ENCODE measurements around the gene SOWAHC. TPM values are rescaled to one million over a fixed set of nuclear protein-coding genes. Genes with fewer than 3 reads are reported as not detected.
"Not testable (repeated sequence)": the region's sequence is repeated elsewhere in the genome, so short reads cannot be mapped to it uniquely, and the experiment has no call there.

Gene SOWAHC
- polyA plus RNA-seq (2011; rRNA removed) (5.2 and 9.1 TPM in 2 replicates), polyA minus RNA-seq (2011; rRNA and poly(A)+ RNA removed) (5.3 and 5.6 TPM in 2 replicates)

DNA sequence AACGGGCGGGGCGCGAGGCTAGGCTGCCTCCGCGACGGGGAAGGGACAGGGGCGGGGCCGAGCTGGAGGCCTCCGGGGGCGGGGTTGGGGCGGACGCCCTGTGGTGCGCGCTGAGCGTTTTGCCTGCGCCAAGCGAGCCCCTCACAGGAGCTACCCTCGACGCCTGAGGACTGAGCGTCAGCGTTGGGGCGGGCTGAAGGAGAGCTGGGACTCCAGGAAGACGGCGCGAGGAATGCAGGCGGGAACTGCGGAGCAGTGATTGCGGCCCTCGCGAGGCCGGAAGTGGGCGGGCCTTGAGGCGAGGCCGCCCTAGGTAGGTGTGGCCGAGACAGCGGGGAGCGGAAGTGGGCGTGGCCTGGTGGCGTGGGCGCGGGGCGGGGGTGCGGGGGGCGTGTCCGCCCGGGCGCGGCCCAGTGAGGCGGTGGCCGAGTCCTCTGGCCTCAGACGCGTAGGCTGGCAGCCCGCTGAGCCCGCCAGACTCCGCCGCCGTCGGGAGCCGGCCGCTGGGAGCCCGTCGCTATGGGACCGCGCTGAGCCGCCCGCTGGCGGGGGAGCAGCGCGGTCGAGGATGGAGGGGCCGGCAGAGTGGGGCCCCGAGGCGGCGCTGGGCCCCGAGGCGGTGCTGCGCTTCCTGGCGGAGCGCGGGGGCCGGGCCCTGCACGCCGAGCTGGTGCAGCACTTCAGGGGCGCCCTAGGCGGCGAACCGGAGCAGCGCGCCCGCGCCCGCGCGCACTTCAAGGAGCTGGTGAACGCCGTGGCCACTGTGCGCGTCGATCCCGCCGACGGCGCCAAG, at the start of gene SOWAHC, which contains the start of gene SEPTIN10:
Gene SOWAHC, plus strand, starts transcription at position 443 of the 793 bp plus-strand sequence. Its CDS starts 126 bp downstream, at position 569.
Gene SEPTIN10, minus strand, starts transcription at position 45 of the 793 bp plus-strand sequence. CDS start 139 bp downstream, outside the sequence.
- no peak for TF ChIP-seq CTCF (IDR thresholded peaks at IDR 0.05; ENCODE audit: insufficient read depth, low read depth, low read length)
- ChIA-PET POLR2A (interaction anchor here (0.8 kb wide), 1 partner anchor 34 kb away, joined by 4 read pairs; no protein-coding TSS in a partner anchor), CTCF (interaction anchor here (0.6 to 2.9 kb wide), 7 partner anchors 10 to 122 kb away, joined by 3 to 17 read pairs (median 6); no protein-coding TSS in a partner anchor)
- Histone ChIP-seq H3K36me3 (ENCODE audit: control insufficient read depth, insufficient read depth, low read length) (no peaks in the 10 kb centered on the region), H3K4me3 (ENCODE audit: low read depth, low read length) (peak within 1 kb of the TSS; percentile 81), H3K27me3 (ENCODE audit: control insufficient read depth, insufficient read depth, low read length) (no peaks in the 10 kb centered on the region)
- DNase-seq (ENCODE audit: low read depth), result peak; percentile 96

DNA sequence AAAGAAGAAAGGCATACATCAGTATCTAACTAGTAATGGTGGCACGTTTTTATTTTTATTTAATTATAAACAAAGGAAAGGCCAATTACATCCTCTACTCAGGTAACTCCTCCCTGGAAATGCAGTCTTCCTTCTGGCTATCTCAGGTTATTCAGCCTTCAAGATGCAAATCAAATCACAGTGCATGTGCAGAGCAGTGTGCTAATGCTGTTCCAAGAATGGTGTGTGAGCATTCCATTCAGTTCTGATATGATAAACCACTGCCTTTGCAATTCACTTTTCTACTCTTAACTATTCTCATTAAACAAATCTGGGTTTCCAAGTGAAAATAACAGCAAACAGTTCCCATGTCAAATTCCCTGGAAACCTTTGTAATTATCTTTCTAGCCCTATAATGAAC, 38.8 kb upstream of the SOWAHC start:
- Histone ChIP-seq H3K4me3 (ENCODE audit: low read depth, low read length) (no peak overlapping the region), H3K27me3 (ENCODE audit: control insufficient read depth, insufficient read depth, low read length) (no peaks in the 10 kb centered on the region), H3K36me3 (ENCODE audit: control insufficient read depth, insufficient read depth, low read length) (0 out of 2 replicates have a peak, but pooled peaks cover 1% of the 10 kb centered on the region)
- CTCF ChIA-PET, result no interaction called here
- no peak for DNase-seq (ENCODE audit: low read depth)
- POLR2A ChIA-PET, result no interaction called here
- TF ChIP-seq CTCF (IDR thresholded peaks at IDR 0.05; ENCODE audit: insufficient read depth, low read depth, low read length), result no peak

DNA sequence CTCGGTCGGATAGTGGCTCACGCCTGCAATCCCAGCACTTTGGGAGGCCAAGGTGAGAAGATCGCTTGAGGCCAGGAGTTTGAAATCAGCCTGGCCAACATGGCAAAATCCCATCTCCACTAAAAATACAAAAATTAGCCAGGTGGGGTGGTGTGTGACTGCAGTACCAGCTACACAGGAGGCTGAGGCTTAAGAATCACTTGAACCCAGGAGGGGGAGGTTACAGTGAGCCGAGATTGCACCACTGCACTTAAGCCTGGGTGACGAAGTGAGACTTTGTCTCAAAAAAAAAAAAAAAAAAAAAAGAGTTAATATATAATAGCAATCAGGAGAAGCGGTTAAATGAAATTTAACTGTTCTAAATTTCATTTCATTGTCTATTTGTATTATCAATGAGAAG, 36.5 kb upstream of the SOWAHC start:
- H3K27me3 ChIP-seq (ENCODE audit: control insufficient read depth, insufficient read depth, low read length); H3K36me3 ChIP-seq (ENCODE audit: control insufficient read depth, insufficient read depth, low read length); DNase-seq (ENCODE audit: low read depth); CTCF ChIA-PET; POLR2A ChIA-PET; H3K4me3 ChIP-seq (ENCODE audit: low read depth, low read length): not testable (repeated sequence)

GRCh38 chr2:109582928-109583895, 31.0 kb upstream of the SOWAHC start:
- no peak for DNase-seq (ENCODE audit: low read depth)
- Histone ChIP-seq H3K36me3 (ENCODE audit: control insufficient read depth, insufficient read depth, low read length) (peaks cover 1% of the 10 kb centered on the region; the same call in 1 of the 2 replicates), H3K27me3 (ENCODE audit: control insufficient read depth, insufficient read depth, low read length) (no peaks in the 10 kb centered on the region), H3K4me3 (ENCODE audit: low read depth, low read length) (no peak overlapping the region)
- TF ChIP-seq CTCF (IDR thresholded peaks at IDR 0.05; ENCODE audit: insufficient read depth, low read depth, low read length), result peak; percentile 32; the same call in 1 of the 2 replicates
- ChIA-PET POLR2A (no interaction called here), CTCF (interaction anchor here (0.7 to 0.9 kb wide), 2 partner anchors 10 to 23 kb away, joined by 3 read pairs; no protein-coding TSS in a partner anchor)

DNA sequence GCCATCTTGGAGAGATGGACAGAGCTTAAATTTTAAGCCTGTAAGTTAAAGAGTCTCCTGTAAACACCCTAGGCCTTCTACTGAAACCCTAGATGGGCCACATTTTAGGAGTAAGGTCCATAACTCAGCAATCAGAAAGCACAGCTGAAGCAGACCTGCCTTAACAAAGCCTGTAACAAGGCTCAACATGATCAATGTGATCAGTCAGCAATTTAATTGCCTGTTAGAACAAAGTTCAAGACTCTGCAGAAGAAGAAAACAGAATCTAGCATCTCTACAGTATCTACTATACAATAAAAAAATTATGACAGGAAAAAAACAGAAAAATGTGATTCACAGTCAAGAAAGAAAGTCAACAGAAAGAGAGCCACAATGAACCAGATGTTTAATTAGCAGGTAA, 27.5 kb upstream of the SOWAHC start:
- ChIA-PET CTCF (interaction anchor here (1.2 kb wide), 1 partner anchor 40 kb away, joined by 6 read pairs; no protein-coding TSS in a partner anchor), POLR2A (no interaction called here)
- Histone ChIP-seq H3K27me3 (ENCODE audit: control insufficient read depth, insufficient read depth, low read length) (no peaks in the 10 kb centered on the region), H3K4me3 (ENCODE audit: low read depth, low read length) (no peak overlapping the region), H3K36me3 (ENCODE audit: control insufficient read depth, insufficient read depth, low read length) (peaks cover 5% of the 10 kb centered on the region)
- no peak for DNase-seq (ENCODE audit: low read depth)
- no peak for TF ChIP-seq CTCF (IDR thresholded peaks at IDR 0.05; ENCODE audit: insufficient read depth, low read depth, low read length)
